ENCODE results near the gene EGFL6. TPM values are rescaled to one million over a fixed set of nuclear protein-coding genes. Genes with fewer than 3 reads are reported as not detected.
"Not testable (repeated sequence)": the region's sequence is repeated elsewhere in the genome, so short reads cannot be mapped to it uniquely, and the experiment has no call there.

Gene EGFL6
- polyA plus RNA-seq, 1 donor (not counting 4 experiments of a cell fraction or from before 2014, with no cell fraction given): 0.38 TPM

- Histone ChIP-seq H3K27me3 (ENCODE audit: control insufficient read depth, extremely low read depth, insufficient read depth, low read length) (peaks cover 4% of the 10 kb centered on the region), H3K9me3 (ENCODE audit: control insufficient read depth, low read depth, low read length) (no peaks in the 10 kb centered on the region), H3K4me2 (ENCODE audit: control insufficient read depth, extremely low read depth, insufficient read depth, low read depth, low read length) (no peak overlapping the region), H3K9me1 (ENCODE audit: control insufficient read depth, extremely low read depth, insufficient read depth, low read length) (no peaks in the 10 kb centered on the region), H3K27ac (ENCODE audit: control insufficient read depth, insufficient read depth, low read length) (no peak overlapping the region), H4K20me1 (ENCODE audit: control insufficient read depth, extremely low read depth, insufficient read depth, low read length) (no peaks in the 10 kb centered on the region), H3K36me3 (ENCODE audit: control insufficient read depth in 2 of 2, extremely low read depth in 1 of 2, insufficient read depth in 2 of 2, low read length in 2 of 2) (no peaks in the 10 kb centered on the region), H2AFZ (ENCODE audit: control insufficient read depth, low read length) (no peak overlapping the region), H3K9ac (ENCODE audit: control insufficient read depth, extremely low read depth, insufficient read depth, low read length) (no peak overlapping the region), H3K79me2 (ENCODE audit: control insufficient read depth, insufficient read depth, low read length) (no peaks in the 10 kb centered on the region), H3K4me3 (ENCODE audit: control insufficient read depth in 2 of 3, extremely low read depth in 1 of 3, insufficient read depth in 2 of 3, low read depth in 1 of 3, low read length in 3 of 3) (no peak overlapping the region), H3K4me1 (ENCODE audit: control insufficient read depth, extremely low read depth, insufficient read depth, low read length) (no peaks in the 10 kb centered on the region)
- TF ChIP-seq EZH2 (IDR thresholded peaks at IDR 0.05; ENCODE audit: low read length): no peak
- TF ChIP-seq, protein P1, sequence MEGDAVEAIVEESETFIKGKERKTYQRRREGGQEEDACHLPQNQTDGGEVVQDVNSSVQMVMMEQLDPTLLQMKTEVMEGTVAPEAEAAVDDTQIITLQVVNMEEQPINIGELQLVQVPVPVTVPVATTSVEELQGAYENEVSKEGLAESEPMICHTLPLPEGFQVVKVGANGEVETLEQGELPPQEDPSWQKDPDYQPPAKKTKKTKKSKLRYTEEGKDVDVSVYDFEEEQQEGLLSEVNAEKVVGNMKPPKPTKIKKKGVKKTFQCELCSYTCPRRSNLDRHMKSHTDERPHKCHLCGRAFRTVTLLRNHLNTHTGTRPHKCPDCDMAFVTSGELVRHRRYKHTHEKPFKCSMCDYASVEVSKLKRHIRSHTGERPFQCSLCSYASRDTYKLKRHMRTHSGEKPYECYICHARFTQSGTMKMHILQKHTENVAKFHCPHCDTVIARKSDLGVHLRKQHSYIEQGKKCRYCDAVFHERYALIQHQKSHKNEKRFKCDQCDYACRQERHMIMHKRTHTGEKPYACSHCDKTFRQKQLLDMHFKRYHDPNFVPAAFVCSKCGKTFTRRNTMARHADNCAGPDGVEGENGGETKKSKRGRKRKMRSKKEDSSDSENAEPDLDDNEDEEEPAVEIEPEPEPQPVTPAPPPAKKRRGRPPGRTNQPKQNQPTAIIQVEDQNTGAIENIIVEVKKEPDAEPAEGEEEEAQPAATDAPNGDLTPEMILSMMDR (optimal IDR thresholded peaks at IDR 0.05 in 1 of 3, IDR thresholded peaks at IDR 0.05 in 1 of 3, conservative IDR thresholded peaks at IDR 0.05 in 1 of 3; ENCODE audit: extremely low read depth in 1 of 3, insufficient read depth in 2 of 3, low read length in 3 of 3): no peak
- no peak for FAIRE-seq
- DNase-seq (ENCODE audit: low read depth, low spot score): no peak
- dilution Hi-C loops (cut with MboI; ENCODE audit: extremely low pct_ligation_motif_present, low sequenced_read_pairs): no loop called here
These were observed 107.5 kb downstream of the EGFL6 start for GRCh38 chrX:13676885-13677284.

DNA sequence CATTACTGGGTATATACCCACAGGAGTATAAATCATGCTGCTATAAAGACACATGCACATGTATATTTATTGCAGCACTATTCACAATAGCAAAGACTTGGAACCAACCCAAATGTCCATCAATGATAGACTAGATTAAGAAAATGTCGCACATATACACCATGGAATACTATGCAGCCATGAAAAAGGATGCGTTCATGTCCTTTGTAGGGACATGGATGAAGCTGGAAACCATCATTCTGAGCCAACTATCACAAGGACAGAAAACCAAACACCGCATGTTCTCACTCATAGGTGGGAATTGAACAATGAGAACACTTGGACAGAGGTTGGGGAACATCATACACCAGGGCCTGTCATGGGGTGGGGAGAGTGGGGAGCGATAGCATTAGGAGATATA lies 110.3 kb downstream of the EGFL6 start:
- H2AFZ ChIP-seq (ENCODE audit: control insufficient read depth, low read length); DNase-seq (ENCODE audit: low read depth, low spot score); H3K36me3 ChIP-seq (ENCODE audit: control insufficient read depth in 2 of 2, extremely low read depth in 1 of 2, insufficient read depth in 2 of 2, low read length in 2 of 2); H3K79me2 ChIP-seq (ENCODE audit: control insufficient read depth, insufficient read depth, low read length); H3K9me1 ChIP-seq (ENCODE audit: control insufficient read depth, extremely low read depth, insufficient read depth, low read length); H3K9ac ChIP-seq (ENCODE audit: control insufficient read depth, extremely low read depth, insufficient read depth, low read length); H3K4me1 ChIP-seq (ENCODE audit: control insufficient read depth, extremely low read depth, insufficient read depth, low read length); H4K20me1 ChIP-seq (ENCODE audit: control insufficient read depth, extremely low read depth, insufficient read depth, low read length); H3K27ac ChIP-seq (ENCODE audit: control insufficient read depth, insufficient read depth, low read length); H3K4me2 ChIP-seq (ENCODE audit: control insufficient read depth, extremely low read depth, insufficient read depth, low read depth, low read length); H3K9me3 ChIP-seq (ENCODE audit: control insufficient read depth, low read depth, low read length); H3K4me3 ChIP-seq (ENCODE audit: control insufficient read depth in 2 of 3, extremely low read depth in 1 of 3, insufficient read depth in 2 of 3, low read depth in 1 of 3, low read length in 3 of 3); dilution Hi-C loops (cut with MboI; ENCODE audit: extremely low pct_ligation_motif_present, low sequenced_read_pairs); FAIRE-seq; H3K27me3 ChIP-seq (ENCODE audit: control insufficient read depth, extremely low read depth, insufficient read depth, low read length): not testable (repeated sequence)

DNA sequence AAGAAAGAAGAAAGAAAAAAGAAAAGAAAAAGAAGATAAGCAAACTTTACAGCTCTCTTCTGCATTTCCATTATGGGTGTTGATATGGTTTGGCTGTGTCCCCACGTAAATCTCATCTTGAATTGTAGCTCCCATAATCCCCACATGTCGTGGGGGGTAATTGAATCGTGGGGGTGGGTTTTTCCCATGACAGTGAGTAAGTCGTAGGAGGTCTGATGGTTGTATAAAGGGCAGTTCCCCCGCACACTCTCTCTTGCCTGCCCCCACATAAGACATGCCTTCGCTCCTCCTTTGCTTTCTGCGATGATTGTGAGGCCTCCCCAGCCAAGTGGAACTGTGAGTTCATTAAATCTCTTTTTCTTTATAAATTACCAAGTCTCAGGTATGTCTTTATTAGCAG lies 112.2 kb downstream of the EGFL6 start:
- Histone ChIP-seq H3K4me3 (ENCODE audit: control insufficient read depth in 2 of 3, extremely low read depth in 1 of 3, insufficient read depth in 2 of 3, low read depth in 1 of 3, low read length in 3 of 3) (no peak overlapping the region), H3K4me2 (ENCODE audit: control insufficient read depth, extremely low read depth, insufficient read depth, low read depth, low read length) (no peak overlapping the region), H3K9ac (ENCODE audit: control insufficient read depth, extremely low read depth, insufficient read depth, low read length) (no peak overlapping the region), H3K27me3 (ENCODE audit: control insufficient read depth, extremely low read depth, insufficient read depth, low read length) (peaks cover 4% of the 10 kb centered on the region), H3K36me3 (ENCODE audit: control insufficient read depth in 2 of 2, extremely low read depth in 1 of 2, insufficient read depth in 2 of 2, low read length in 2 of 2) (no peaks in the 10 kb centered on the region), H3K9me3 (ENCODE audit: control insufficient read depth, low read depth, low read length) (no peaks in the 10 kb centered on the region), H3K79me2 (ENCODE audit: control insufficient read depth, insufficient read depth, low read length) (no peaks in the 10 kb centered on the region), H3K9me1 (ENCODE audit: control insufficient read depth, extremely low read depth, insufficient read depth, low read length) (no peaks in the 10 kb centered on the region), H2AFZ (ENCODE audit: control insufficient read depth, low read length) (no peak overlapping the region), H3K4me1 (ENCODE audit: control insufficient read depth, extremely low read depth, insufficient read depth, low read length) (peaks cover 9% of the 10 kb centered on the region), H4K20me1 (ENCODE audit: control insufficient read depth, extremely low read depth, insufficient read depth, low read length) (no peaks in the 10 kb centered on the region), H3K27ac (ENCODE audit: control insufficient read depth, insufficient read depth, low read length) (no peak overlapping the region)
- DNase-seq (ENCODE audit: low read depth, low spot score) (no peak), FAIRE-seq (no peak)
- no peak for TF ChIP-seq EZH2 (IDR thresholded peaks at IDR 0.05; ENCODE audit: low read length)
- TF ChIP-seq, protein P1 (optimal IDR thresholded peaks at IDR 0.05 in 1 of 3, IDR thresholded peaks at IDR 0.05 in 1 of 3, conservative IDR thresholded peaks at IDR 0.05 in 1 of 3; ENCODE audit: extremely low read depth in 1 of 3, insufficient read depth in 2 of 3, low read length in 3 of 3): no peak
- dilution Hi-C loops (cut with MboI; ENCODE audit: extremely low pct_ligation_motif_present, low sequenced_read_pairs): no loop called here

Measured in keratinocyte (primary cell).